ENCODE results near the gene SRP54. TPM values are rescaled to one million over a fixed set of nuclear protein-coding genes. Genes with fewer than 3 reads are reported as not detected.

The SRP54 gene
- total RNA-seq, 1 experiment from 2014 or later, result 57.0 TPM

- ChIA-PET POLR2A (interaction anchor here (0.7 kb wide), 1 partner anchor 1099 kb away, joined by 9 read pairs; no protein-coding TSS in a partner anchor), CTCF (no interaction called here)
- peaks cover 46% of the 10 kb centered on the region for H3K36me3 Mint-ChIP-seq
These were observed 33.8 kb downstream of the SRP54 start for GRCh38 chr14:35016568-35016967.

GRCh38 chr14:35020713-35021112, 37.9 kb downstream of the SRP54 start:
- POLR2A ChIA-PET, result no interaction called here
- no peak overlapping the region for H3K27ac Mint-ChIP-seq
- no peak overlapping the region for H3K4me3 Mint-ChIP-seq
- TF ChIP-seq ZNF532 (CRISPR knock-in tag; IDR thresholded peaks at IDR 0.05; ENCODE audit: borderline replicate concordance) (no peak), CREB1 (CRISPR knock-in tag; IDR thresholded peaks at IDR 0.05) (no peak), ZNF671 (CRISPR knock-in tag; IDR thresholded peaks at IDR 0.05) (no peak), AR (CRISPR knock-in tag; IDR thresholded peaks at IDR 0.05) (no peak)
- peaks cover 49% of the 10 kb centered on the region for H3K36me3 Mint-ChIP-seq
- no peaks in the 10 kb centered on the region for H3K4me1 Mint-ChIP-seq
- H3K9me3 Mint-ChIP-seq, result no peaks in the 10 kb centered on the region
- no peak for DNase-seq (ENCODE audit: low spot score)
- no peak for ATAC-seq
- H3K27me3 Mint-ChIP-seq (ENCODE audit: low read depth), result no peaks in the 10 kb centered on the region
- CTCF ChIA-PET, result no interaction called here

More at GRCh38 chr14:35016568-35016967, 33.8 kb downstream of the SRP54 start:
- Mint-ChIP-seq H3K9me3 (no peaks in the 10 kb centered on the region), H3K27me3 (ENCODE audit: low read depth) (no peaks in the 10 kb centered on the region), H3K4me1 (no peaks in the 10 kb centered on the region), H3K4me3 (no peak overlapping the region), H3K27ac (no peak overlapping the region)
- DNase-seq (ENCODE audit: low spot score) (no peak), ATAC-seq (no peak)
- TF ChIP-seq ZNF281 (CRISPR knock-in tag; IDR thresholded peaks at IDR 0.05) (no peak), TP53 (CRISPR knock-in tag; IDR thresholded peaks at IDR 0.05) (no peak), ZNF219 (CRISPR knock-in tag; IDR thresholded peaks at IDR 0.05; ENCODE audit: borderline replicate concordance) (no peak), USF1 (CRISPR knock-in tag; IDR thresholded peaks at IDR 0.05) (no peak), ATF3 (CRISPR knock-in tag; conservative IDR thresholded peaks at IDR 0.05) (no peak), ESRRA (CRISPR knock-in tag; IDR thresholded peaks at IDR 0.05; ENCODE audit: borderline replicate concordance) (no peak), TEAD1 (CRISPR knock-in tag; IDR thresholded peaks at IDR 0.05) (no peak), ZNF317 (CRISPR knock-in tag; IDR thresholded peaks at IDR 0.05; ENCODE audit: borderline replicate concordance, low read depth) (no peak)
